ENCODE results near the gene KCNAB3.

The KCNAB3 gene

GRCh38 chr17:7932949-7933348 is 3.3 kb upstream of the KCNAB3 start (continued):
- TF ChIP-seq, protein P1, sequence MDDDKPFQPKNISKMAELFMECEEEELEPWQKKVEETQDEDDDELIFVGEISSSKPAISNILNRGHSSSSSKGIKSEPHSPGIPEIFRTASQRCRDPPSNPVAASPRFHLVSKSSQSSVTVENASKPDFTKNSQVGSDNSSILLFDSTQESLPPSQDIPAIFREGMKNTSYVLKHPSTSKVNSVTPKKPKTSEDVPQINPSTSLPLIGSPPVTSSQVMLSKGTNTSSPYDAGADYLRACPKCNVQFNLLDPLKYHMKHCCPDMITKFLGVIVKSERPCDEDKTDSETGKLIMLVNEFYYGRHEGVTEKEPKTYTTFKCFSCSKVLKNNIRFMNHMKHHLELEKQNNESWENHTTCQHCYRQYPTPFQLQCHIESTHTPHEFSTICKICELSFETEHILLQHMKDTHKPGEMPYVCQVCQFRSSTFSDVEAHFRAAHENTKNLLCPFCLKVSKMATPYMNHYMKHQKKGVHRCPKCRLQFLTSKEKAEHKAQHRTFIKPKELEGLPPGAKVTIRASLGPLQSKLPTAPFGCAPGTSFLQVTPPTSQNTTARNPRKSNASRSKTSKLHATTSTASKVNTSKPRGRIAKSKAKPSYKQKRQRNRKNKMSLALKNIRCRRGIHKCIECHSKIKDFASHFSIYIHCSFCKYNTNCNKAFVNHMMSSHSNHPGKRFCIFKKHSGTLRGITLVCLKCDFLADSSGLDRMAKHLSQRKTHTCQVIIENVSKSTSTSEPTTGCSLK (tag by site-specific recombination; IDR thresholded peaks at IDR 0.05), result no peak
- TF ChIP-seq GLIS1 (tag by site-specific recombination; IDR thresholded peaks at IDR 0.05) (peak; percentile 91), ZIC2 (tag by site-specific recombination; IDR thresholded peaks at IDR 0.05) (peak; percentile 28; the same call in 1 of the 2 replicates), GLIS2 (tag by site-specific recombination; IDR thresholded peaks at IDR 0.05) (peak; percentile 82), ZNF704 (tag by site-specific recombination; IDR thresholded peaks at IDR 0.05) (no peak), ZBTB48 (tag by site-specific recombination; IDR thresholded peaks at IDR 0.05) (no peak), ZSCAN23 (tag by site-specific recombination; IDR thresholded peaks at IDR 0.05) (no peak), ZNF561 (tag by site-specific recombination; IDR thresholded peaks at IDR 0.05; ENCODE audit: borderline replicate concordance) (no peak)

DNA sequence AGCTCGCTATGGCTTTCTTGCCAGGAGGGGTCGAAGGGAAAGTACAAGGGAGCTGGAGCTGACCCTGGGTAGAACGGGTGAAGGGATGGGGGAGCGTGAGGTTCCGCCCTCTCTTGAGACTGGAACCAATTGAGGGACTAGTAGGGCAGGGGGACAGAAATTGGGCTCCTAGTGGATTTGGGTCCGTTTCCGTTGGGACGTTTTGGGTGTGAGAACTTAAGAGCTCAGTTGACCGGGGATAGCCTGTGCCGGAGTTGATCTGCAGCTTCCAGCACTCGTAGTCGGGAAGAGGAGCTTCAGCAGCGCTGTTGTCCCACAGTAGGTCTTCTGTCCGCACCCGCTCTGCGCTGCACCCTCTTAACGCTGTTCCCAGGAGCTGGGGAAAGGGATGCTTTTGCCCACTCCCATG is 2.8 kb upstream of the KCNAB3 start:
- no peaks in the 10 kb centered on the region for H3K9me3 ChIP-seq (ENCODE audit: control insufficient read depth, insufficient read depth, low read depth, low read length)
- CTCF ChIA-PET, result interaction anchor here (0.7 to 2.4 kb wide), 21 partner anchors 11 to 1479 kb away, joined by 3 to 36 read pairs (median 5); partner anchors contain the start of genes NAA38 and RNF227
- H3K27ac ChIP-seq (ENCODE audit: extremely low read depth, low read depth, low read length), result peak overlapping the region; percentile 57; the same call in 1 of the 2 replicates
- H3K4me3 ChIP-seq (ENCODE audit: low read depth, low read length), result peak overlapping the region; percentile 93
- H3K4me1 ChIP-seq (ENCODE audit: control insufficient read depth, insufficient read depth, low read length), result peaks cover 5% of the 10 kb centered on the region; the same call in 1 of the 2 replicates
- 0 out of 2 replicates have a peak, but pooled peaks have one; percentile 0 for TF ChIP-seq YY2 (tag by site-specific recombination; IDR thresholded peaks at IDR 0.05)
- TF ChIP-seq ZNF391 (tag by site-specific recombination; IDR thresholded peaks at IDR 0.05; ENCODE audit: borderline replicate concordance, low read depth), result 0 out of 2 replicates have a peak, but pooled peaks have one; percentile 15
- 0 out of 2 replicates have a peak, but pooled peaks have one; percentile 3 for TF ChIP-seq REST (tag by site-specific recombination; IDR thresholded peaks at IDR 0.05)
- no peak for TF ChIP-seq ZNF350 (tag by site-specific recombination; IDR thresholded peaks at IDR 0.05)
- peak; percentile 78 for TF ChIP-seq ZBTB48 (tag by site-specific recombination; IDR thresholded peaks at IDR 0.05)
- peak; percentile 81 for TF ChIP-seq ZNF600 (tag by site-specific recombination; IDR thresholded peaks at IDR 0.05)
- TF ChIP-seq KLF1 (tag by site-specific recombination; IDR thresholded peaks at IDR 0.05), result 0 out of 2 replicates have a peak, but pooled peaks have one; percentile 9
- no peak for TF ChIP-seq ZNF341 (tag by site-specific recombination; IDR thresholded peaks at IDR 0.05; ENCODE audit: low read depth)
- peak; percentile 72 for TF ChIP-seq ZNF335 (tag by site-specific recombination; conservative IDR thresholded peaks at IDR 0.05)
- no peak for TF ChIP-seq ZNF354C (tag by site-specific recombination; IDR thresholded peaks at IDR 0.05; ENCODE audit: borderline replicate concordance, low read depth)
- TF ChIP-seq ZNF169 (tag by site-specific recombination; IDR thresholded peaks at IDR 0.05), result 0 out of 2 replicates have a peak, but pooled peaks have one; percentile 0
- TF ChIP-seq ZNF2 (tag by site-specific recombination; IDR thresholded peaks at IDR 0.05), result no peak; the same call in 1 of the 2 replicates
- TF ChIP-seq WT1 (tag by site-specific recombination; IDR thresholded peaks at IDR 0.05), result peak; percentile 11; the same call in 1 of the 2 replicates
- TF ChIP-seq ZFP37 (tag by site-specific recombination; IDR thresholded peaks at IDR 0.05), result 0 out of 2 replicates have a peak, but pooled peaks have one; percentile 17
- TF ChIP-seq, protein P2, sequence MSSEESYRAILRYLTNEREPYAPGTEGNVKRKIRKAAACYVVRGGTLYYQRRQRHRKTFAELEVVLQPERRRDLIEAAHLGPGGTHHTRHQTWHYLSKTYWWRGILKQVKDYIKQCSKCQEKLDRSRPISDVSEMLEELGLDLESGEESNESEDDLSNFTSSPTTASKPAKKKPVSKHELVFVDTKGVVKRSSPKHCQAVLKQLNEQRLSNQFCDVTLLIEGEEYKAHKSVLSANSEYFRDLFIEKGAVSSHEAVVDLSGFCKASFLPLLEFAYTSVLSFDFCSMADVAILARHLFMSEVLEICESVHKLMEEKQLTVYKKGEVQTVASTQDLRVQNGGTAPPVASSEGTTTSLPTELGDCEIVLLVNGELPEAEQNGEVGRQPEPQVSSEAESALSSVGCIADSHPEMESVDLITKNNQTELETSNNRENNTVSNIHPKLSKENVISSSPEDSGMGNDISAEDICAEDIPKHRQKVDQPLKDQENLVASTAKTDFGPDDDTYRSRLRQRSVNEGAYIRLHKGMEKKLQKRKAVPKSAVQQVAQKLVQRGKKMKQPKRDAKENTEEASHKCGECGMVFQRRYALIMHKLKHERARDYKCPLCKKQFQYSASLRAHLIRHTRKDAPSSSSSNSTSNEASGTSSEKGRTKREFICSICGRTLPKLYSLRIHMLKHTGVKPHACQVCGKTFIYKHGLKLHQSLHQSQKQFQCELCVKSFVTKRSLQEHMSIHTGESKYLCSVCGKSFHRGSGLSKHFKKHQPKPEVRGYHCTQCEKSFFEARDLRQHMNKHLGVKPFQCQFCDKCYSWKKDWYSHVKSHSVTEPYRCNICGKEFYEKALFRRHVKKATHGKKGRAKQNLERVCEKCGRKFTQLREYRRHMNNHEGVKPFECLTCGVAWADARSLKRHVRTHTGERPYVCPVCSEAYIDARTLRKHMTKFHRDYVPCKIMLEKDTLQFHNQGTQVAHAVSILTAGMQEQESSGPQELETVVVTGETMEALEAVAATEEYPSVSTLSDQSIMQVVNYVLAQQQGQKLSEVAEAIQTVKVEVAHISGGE (tag by site-specific recombination; conservative IDR thresholded peaks at IDR 0.05; ENCODE audit: low read depth), result peak; percentile 63
- TF ChIP-seq, protein P3, sequence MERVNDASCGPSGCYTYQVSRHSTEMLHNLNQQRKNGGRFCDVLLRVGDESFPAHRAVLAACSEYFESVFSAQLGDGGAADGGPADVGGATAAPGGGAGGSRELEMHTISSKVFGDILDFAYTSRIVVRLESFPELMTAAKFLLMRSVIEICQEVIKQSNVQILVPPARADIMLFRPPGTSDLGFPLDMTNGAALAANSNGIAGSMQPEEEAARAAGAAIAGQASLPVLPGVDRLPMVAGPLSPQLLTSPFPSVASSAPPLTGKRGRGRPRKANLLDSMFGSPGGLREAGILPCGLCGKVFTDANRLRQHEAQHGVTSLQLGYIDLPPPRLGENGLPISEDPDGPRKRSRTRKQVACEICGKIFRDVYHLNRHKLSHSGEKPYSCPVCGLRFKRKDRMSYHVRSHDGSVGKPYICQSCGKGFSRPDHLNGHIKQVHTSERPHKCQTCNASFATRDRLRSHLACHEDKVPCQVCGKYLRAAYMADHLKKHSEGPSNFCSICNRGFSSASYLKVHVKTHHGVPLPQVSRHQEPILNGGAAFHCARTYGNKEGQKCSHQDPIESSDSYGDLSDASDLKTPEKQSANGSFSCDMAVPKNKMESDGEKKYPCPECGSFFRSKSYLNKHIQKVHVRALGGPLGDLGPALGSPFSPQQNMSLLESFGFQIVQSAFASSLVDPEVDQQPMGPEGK (tag by site-specific recombination; IDR thresholded peaks at IDR 0.05), result 0 out of 2 replicates have a peak, but pooled peaks have one; percentile 40
- POLR2A ChIA-PET, result interaction anchor here (0.6 to 5.3 kb wide), 30 partner anchors 10 to 529 kb away, joined by 3 to 66 read pairs (median 4); partner anchors contain the start of genes CHD3, FXR2, KDM6B and NAA38
- H3K36me3 ChIP-seq (ENCODE audit: control insufficient read depth in 2 of 2, insufficient read depth in 1 of 2, low read length in 2 of 2), result peaks cover 33 to 62% of the 10 kb centered on the region in 2 experiments

All from HEK293 (cell line).